IMR-90 (cell line): Measurements from ENCODE around the gene APOC1. TPM values are rescaled to one million over a fixed set of nuclear protein-coding genes. Genes with fewer than 3 reads are reported as not detected.

ENCODE experiments used
- ATAC-seq: fragments of 200-7000 bp; cut with Tn5 transposase; 2 replicates; pipeline ENCODE4 v1.9.1; 2020; ENCODE audit warnings: low read depth, mild to moderate bottlenecking, moderate library complexity
- BruUV-seq: library from RNA; stranded (reverse); fragments of 400-500 nt; replicated peaks from 2 replicates; lab custom pipeline; 2021; lab: Mats Ljungman, UMichigan
- CTCF ChIA-PET: fragments of 300-600 bp; formaldehyde crosslinking; extraction: SDS; loops from one replicate; lab custom pipeline; 2021; ENCODE audit warnings: antibody characterized with exemption; lab: Yijun Ruan, JAX
- POLR2A ChIA-PET: fragments of 300-600 bp; sonication (Branson Sonifier 250); formaldehyde crosslinking; loops from one replicate; lab custom pipeline; 2022; ENCODE audit warnings: antibody characterized with exemption; ENCODE audit not compliant: unreplicated experiment; lab: Charles Lee
- DNase-seq: peaks from one replicate; pipeline ENCODE4 v3.0.0; 2013
- H2AFZ ChIP-seq: replicated peaks from 2 replicates; pipeline ENCODE3; 2013; ENCODE audit warnings: low read length, mild to moderate bottlenecking; ENCODE audit not compliant: poor library complexity
- H2AK5ac ChIP-seq: 2 replicates; pipeline ENCODE4 v1.6.1; 2013; ENCODE audit warnings: low read depth, low read length, inconsistent platforms
- H2AK9ac ChIP-seq: replicated peaks from 2 replicates; pipeline ENCODE3; 2013; ENCODE audit warnings: mild to moderate bottlenecking, low read depth, low read length, moderate library complexity; ENCODE audit not compliant: poor library complexity
- H2BK120ac ChIP-seq: 2 replicates; pipeline ENCODE4 v1.6.1; 2013; ENCODE audit warnings: low read depth, low read length, inconsistent platforms
- H2BK15ac ChIP-seq: 3 replicates; pipeline ENCODE4 v1.6.1; 2013; ENCODE audit warnings: low read depth, low read length, inconsistent platforms
- H2BK20ac ChIP-seq: 2 replicates; pipeline ENCODE4 v1.6.1; 2013; ENCODE audit warnings: low read depth, mild to moderate bottlenecking, inconsistent platforms, low read length, moderate library complexity
- H2BK5ac ChIP-seq: 2 replicates; pipeline ENCODE4 v1.6.1; 2013; ENCODE audit warnings: mild to moderate bottlenecking, low read depth, low read length, inconsistent platforms; ENCODE audit not compliant: poor library complexity, severe bottlenecking
- H3K14ac ChIP-seq: replicated peaks from 2 replicates; pipeline ENCODE4 v1.6.1; 2013; ENCODE audit warnings: low read depth, low read length, inconsistent platforms
- H3K18ac ChIP-seq: 2 replicates; pipeline ENCODE4 v1.6.1; 2013; ENCODE audit warnings: low read depth, low read length, control low read depth
- H3K23ac ChIP-seq: 2 replicates; pipeline ENCODE4 v1.6.1; 2013; ENCODE audit warnings: low read depth, low read length, inconsistent platforms
- H3K27ac ChIP-seq: 2 replicates; pipeline ENCODE4 v1.5.1; 2013; ENCODE audit warnings: mild to moderate bottlenecking, control low read depth, low read length; ENCODE audit not compliant: insufficient read depth
- H3K27me3 ChIP-seq: 2 replicates; pipeline ENCODE4 v1.6.1; 2013; ENCODE audit warnings: low read length; ENCODE audit not compliant: control insufficient read depth, insufficient read depth
- H3K36me3 ChIP-seq: 2 replicates; pipeline ENCODE4 v1.6.1; 2013; ENCODE audit warnings: low read length, mixed read lengths; ENCODE audit not compliant: control insufficient read depth, insufficient read depth
- H3K4ac ChIP-seq: 2 replicates; pipeline ENCODE4 v1.6.1; 2013; ENCODE audit warnings: low read depth, low read length, inconsistent platforms
- H3K4me1 ChIP-seq: 2 replicates; pipeline ENCODE4 v1.6.1; 2013; ENCODE audit warnings: low read length, mixed read lengths; ENCODE audit not compliant: control insufficient read depth, insufficient read depth
- H3K4me2 ChIP-seq: 2 replicates; pipeline ENCODE4 v1.6.1; 2013; ENCODE audit warnings: low read depth, mild to moderate bottlenecking, control low read depth, low read length, moderate library complexity
- H3K4me3 ChIP-seq: 2 replicates; pipeline ENCODE4 v1.5.1; 2013; ENCODE audit warnings: low read depth, mild to moderate bottlenecking, control low read depth, low read length, moderate library complexity; ENCODE audit not compliant: insufficient read depth
- H3K56ac ChIP-seq: 2 replicates; pipeline ENCODE4 v1.6.1; 2013; ENCODE audit warnings: low read length, inconsistent platforms; ENCODE audit not compliant: insufficient read depth; ENCODE audit errors: extremely low read depth
- H3K79me1 ChIP-seq, 2 experiments: 2 replicates each; pipeline ENCODE4 v1.6.1; 2013; ENCODE audit warnings: low read length in 2 of 2, inconsistent platforms in 1 of 2, low read depth in 1 of 2
- H3K9ac ChIP-seq: 2 replicates; pipeline ENCODE4 v1.6.1; 2013; ENCODE audit warnings: low read depth, low read length, control low read depth
- H3K9me1 ChIP-seq: 2 replicates; pipeline ENCODE4 v1.6.1; 2013; ENCODE audit warnings: low read length, inconsistent platforms; ENCODE audit not compliant: insufficient read depth
- H3K9me3 ChIP-seq: 2 replicates; pipeline ENCODE4 v1.6.1; 2013; ENCODE audit warnings: low read length; ENCODE audit not compliant: control insufficient read depth, insufficient read depth
- H4K20me1 ChIP-seq: 2 replicates; pipeline ENCODE4 v1.6.1; 2013; ENCODE audit warnings: low read length, inconsistent platforms; ENCODE audit not compliant: insufficient read depth
- H4K5ac ChIP-seq: 2 replicates; pipeline ENCODE4 v1.6.1; 2013; ENCODE audit warnings: mild to moderate bottlenecking, low read depth, low read length, control low read depth
- H4K8ac ChIP-seq, 2 experiments: 2 replicates each; pipeline ENCODE4 v1.6.1; 2013; ENCODE audit warnings: low read depth in 2 of 2, low read length in 2 of 2, control low read depth in 1 of 2, inconsistent platforms in 1 of 2
- H4K91ac ChIP-seq: 2 replicates; pipeline ENCODE4 v1.6.1; 2013; ENCODE audit warnings: low read depth, low read length, inconsistent platforms; ENCODE audit not compliant: insufficient read depth
- BHLHE40 ChIP-seq: fragments of 150-350 bp; IDR thresholded peaks from 2 replicates; pipeline ENCODE4 v1.6.1; 2016; ENCODE audit warnings: mild to moderate bottlenecking, low read depth, low read length
- ELK1 ChIP-seq: fragments of 150-350 bp; IDR thresholded peaks from 2 replicates; pipeline ENCODE4 v1.6.1; 2016; ENCODE audit warnings: low read depth, mild to moderate bottlenecking, low read length, moderate library complexity, borderline replicate concordance
- FOS ChIP-seq: fragments of 150-350 bp; IDR thresholded peaks from 2 replicates; pipeline ENCODE4 v1.6.1; 2016; ENCODE audit warnings: low read depth, low read length
- MAZ ChIP-seq: IDR thresholded peaks from 2 replicates; pipeline ENCODE4 v1.6.1; 2012; ENCODE audit warnings: low read depth, mild to moderate bottlenecking, low read length, improper control_type of control experiment, moderate library complexity, borderline replicate concordance
- RAD21 ChIP-seq: IDR thresholded peaks from 2 replicates; pipeline ENCODE4 v1.6.1; 2012; ENCODE audit warnings: low read length, improper control_type of control experiment
- USF2 ChIP-seq: fragments of 150-350 bp; IDR thresholded peaks from 2 replicates; pipeline ENCODE4 v1.6.1; 2017; ENCODE audit warnings: mild to moderate bottlenecking, antibody characterized with exemption, low read length, low read depth
- WGBS, 2 experiments: methylation state at CpG; one replicate each; pipeline versions ENCODE4 v1.1.5 to v1.1.7; 2013; ENCODE audit warnings: missing lambda C conversion rate in 2 of 2; ENCODE audit not compliant: insufficient read length in 1 of 2; ENCODE audit errors: extremely low coverage in 2 of 2; 5-methylcytosine and 5-hydroxymethylcytosine counted together
- dilution Hi-C: fragments of 300-500 bp; cut with HindIII; formaldehyde crosslinking; loops from one replicate; pipeline ENCODE4 v1.14.3; 2018; ENCODE audit warnings: low sequenced_read_pairs; ENCODE audit not compliant: unreplicated experiment
- in situ Hi-C: fragments of 300-500 bp; cut with MboI; formaldehyde crosslinking; loops from 3 replicates; pipeline ENCODE4 v1.14.3; 2019; ENCODE audit warnings: low sequenced_read_pairs, inconsistent platforms, mixed read lengths
- intact Hi-C: fragments of 100-400 bp; cut with micrococcal nuclease; formaldehyde crosslinking; loops from 2 replicates; pipeline ENCODE4 v1.10.0; 2022
- polyA plus RNA-seq, 3 experiments: library from polyadenylated mRNA; depleted of rRNA; stranded (reverse); fragments of >200 nt; gene quantifications; 2 replicates each; pipeline ENCODE4 v1.2.3, GENCODE V29; 2012; ENCODE audit warnings: low replicate concordance in 1 of 3
- total RNA-seq: library from RNA; depleted of rRNA; stranded (reverse); fragments of >200 nt; gene quantifications from 2 replicates; pipeline ENCODE4 v1.2.3, GENCODE V29; 2012

APOC1 gene
- total and polyA plus RNA-seq, 2 of the 4 experiments (the other 2 are of a cell fraction) = 1.1 TPM; not detected in 1

- Histone ChIP-seq H3K14ac (peak overlapping the region; percentile 65), H2BK120ac (peak overlapping the region; percentile 68; the same call in 1 of the 2 replicates), H4K91ac (peak overlapping the region; percentile 55; the same call in 1 of the 2 replicates), H2BK15ac (peak overlapping the region; percentile 10; the same call in 1 of the 3 replicates), H3K23ac (peak overlapping the region; percentile 50; the same call in 1 of the 2 replicates), H4K20me1 (no peaks in the 10 kb centered on the region), H3K18ac (peak overlapping the region; percentile 88), H4K5ac (peak overlapping the region; percentile 85), H3K9me3 (no peaks in the 10 kb centered on the region), H3K56ac (no peak overlapping the region), H2BK5ac (no peak overlapping the region), H3K4ac (peak overlapping the region; percentile 31), H3K79me1 (no peaks in the 10 kb centered on the region), H2AK9ac (no peak overlapping the region), H3K36me3 (no peaks in the 10 kb centered on the region), H3K4me2 (no peak overlapping the region; the same call in 1 of the 2 replicates), H3K27ac (peak overlapping the region; percentile 79; the same call in 1 of the 2 replicates), H3K9me1 (no peaks in the 10 kb centered on the region), H3K9ac (peak overlapping the region; percentile 20; the same call in 1 of the 2 replicates), H2AFZ (peak overlapping the region; percentile 63), H3K27me3 (no peaks in the 10 kb centered on the region), H3K4me1 (peaks cover 23% of the 10 kb centered on the region), H2AK5ac (peak overlapping the region; percentile 90; the same call in 1 of the 2 replicates), H4K8ac (peak overlapping the region; percentile 41 to 70), H2BK20ac (peak overlapping the region; percentile 44; the same call in 1 of the 2 replicates), H3K4me3 (no peak overlapping the region)
- POLR2A ChIA-PET = no interaction called here
- no peak for DNase-seq
- dilution Hi-C loops = no loop called here
- in situ Hi-C loops = no loop called here
- intact Hi-C loops = no loop called here
- ATAC-seq = no peak
- TF ChIP-seq USF2 = no peak
- no peak for TF ChIP-seq BHLHE40
- no peak for TF ChIP-seq MAZ
- TF ChIP-seq FOS = no peak
- no peak for TF ChIP-seq ELK1
- TF ChIP-seq RAD21 = no peak
- CTCF ChIA-PET = interaction anchor here (1.1 kb wide), 1 partner anchor 12 kb away, joined by 4 read pairs; no protein-coding TSS in a partner anchor
- 67% methylated on average over 3 of the region's 8 CpGs; no CpG with 5 or more reads in 1 of the 2 experiments for WGBS, 2 experiments
- no TSS peak for BruUV-seq
Observed at GRCh38 chr19:44924243-44924725, 9.9 kb downstream of the APOC1 start.
